Measurements from ENCODE around the gene RPP25.

The RPP25 gene, protein sequence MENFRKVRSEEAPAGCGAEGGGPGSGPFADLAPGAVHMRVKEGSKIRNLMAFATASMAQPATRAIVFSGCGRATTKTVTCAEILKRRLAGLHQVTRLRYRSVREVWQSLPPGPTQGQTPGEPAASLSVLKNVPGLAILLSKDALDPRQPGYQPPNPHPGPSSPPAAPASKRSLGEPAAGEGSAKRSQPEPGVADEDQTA

DNA sequence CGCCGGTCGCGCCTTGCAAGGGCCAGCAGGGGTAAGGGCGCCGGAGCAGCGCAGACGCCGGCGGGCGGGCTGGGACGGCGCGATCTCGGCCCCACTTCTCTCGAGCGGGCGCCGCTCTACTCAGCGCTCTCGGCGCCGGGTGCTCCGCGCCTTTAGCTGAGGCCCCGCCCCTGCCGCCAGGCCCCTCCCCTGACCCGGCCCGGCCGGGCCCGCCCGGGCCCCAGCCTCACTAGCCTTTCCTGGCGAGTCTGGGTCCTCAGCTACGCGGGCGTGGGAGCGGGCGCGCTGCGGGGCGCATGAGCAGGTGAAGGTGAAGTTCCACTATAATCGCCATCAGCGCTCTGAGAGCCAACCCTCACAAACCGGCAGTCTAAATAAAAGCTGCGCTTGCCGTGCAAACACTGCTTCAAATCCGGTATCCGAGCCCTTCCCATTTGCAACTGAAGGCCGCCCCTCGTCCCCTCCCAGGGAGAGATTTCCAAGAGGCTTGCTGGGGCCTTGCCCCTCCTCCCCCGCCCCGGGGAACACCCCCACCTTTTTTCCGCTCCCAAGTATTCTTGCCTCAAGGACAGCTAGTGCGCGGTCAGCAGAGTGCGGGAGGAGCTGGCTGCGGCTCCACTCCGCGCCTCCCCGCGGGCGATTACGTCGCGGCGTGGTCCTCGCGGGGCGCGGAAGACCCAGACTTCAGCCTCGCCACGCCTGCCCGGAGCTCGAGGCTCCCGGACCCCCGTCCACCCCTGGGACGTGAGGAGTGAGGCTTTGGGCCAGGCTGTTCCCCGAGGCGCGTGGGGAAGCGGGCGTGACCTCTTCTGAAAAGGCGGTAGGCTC is at the start of gene RPP25:
Gene RPP25 (minus strand): TSS at position 125 of the 828 bp plus-strand sequence. CDS start 189 bp downstream, outside the sequence.
- DNase-seq = peak; percentile 90

DNA sequence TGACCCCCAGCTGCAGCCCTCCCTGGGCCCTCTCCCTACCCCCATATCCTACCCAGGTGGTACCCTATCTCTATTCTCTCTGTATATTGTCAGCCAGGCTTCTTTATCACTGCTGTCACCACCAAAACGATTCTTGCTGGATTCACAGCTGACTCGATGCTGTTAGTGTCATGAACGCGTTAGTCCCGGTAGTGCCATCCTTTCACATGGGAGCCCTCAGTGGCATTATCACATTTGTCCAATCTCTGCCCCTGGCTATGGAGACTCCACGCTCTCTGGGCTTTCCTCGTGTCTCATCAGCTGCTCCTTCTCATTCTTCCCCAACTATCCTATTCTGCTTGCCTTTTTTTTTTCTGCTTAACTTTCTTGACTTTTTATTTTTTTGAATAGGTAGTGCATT is 45.8 kb upstream of the RPP25 start:
- no peak for DNase-seq

DNA sequence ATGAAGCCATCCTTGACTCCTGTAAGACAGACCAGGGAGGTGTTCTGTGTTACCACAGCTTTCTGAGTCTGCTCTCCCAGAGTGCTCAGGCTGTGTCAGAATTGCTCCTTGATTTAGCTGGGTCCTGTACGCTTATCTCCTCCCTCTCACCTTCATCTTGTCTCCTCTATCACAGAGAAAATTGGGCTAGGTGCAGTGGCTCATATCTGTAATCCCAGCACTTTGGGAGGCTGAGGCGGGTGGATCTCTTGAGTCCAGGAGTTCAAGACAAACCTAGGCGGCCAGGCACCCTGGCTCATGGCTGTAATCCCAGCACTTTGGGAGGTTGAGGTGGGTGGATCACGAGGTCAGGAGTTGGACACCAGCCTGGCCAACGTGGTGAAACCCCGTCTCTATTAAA is 44.7 kb upstream of the RPP25 start:
- DNase-seq = no peak

DNA sequence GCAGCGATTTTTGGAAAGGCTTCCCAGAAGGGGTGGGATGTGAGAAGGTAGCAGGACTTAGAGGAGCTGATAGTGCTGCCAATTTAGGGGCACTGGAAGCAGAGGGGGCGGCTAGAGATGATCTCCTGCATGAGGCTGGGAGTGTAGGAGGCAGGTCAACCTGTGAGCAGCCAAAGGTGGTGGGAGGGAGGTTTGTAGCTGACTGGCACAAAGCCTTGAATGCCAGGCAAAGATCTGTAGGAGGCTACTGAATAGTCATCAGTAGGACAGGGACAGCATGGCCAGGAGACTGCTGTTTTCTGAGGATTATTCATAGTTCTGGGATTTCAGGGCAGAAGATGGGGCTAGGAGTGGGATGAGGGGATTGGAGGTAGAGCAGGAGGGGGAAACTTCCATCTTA is 41.0 kb upstream of the RPP25 start:
- DNase-seq = no peak

DNA sequence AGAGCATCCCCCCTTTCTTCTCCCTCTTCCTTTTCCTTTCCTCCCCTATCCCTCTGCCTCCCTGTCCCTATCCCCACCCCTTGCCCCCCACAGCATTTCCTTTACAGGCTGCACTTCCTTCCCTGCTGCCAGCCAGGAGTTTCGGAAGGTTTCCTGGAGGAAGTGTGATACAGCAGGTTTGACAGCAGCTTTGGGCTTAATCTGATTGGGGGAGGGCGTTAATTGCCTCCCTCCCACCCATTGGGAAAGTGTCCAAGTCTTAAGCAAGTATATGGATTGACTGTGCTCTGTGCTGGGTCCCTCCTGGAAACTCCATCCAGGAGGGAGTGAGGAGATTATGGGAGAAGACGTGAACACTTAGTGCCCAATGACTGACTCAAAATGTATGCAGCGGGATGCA is 40.6 kb upstream of the RPP25 start:
- no peak for DNase-seq

DNA sequence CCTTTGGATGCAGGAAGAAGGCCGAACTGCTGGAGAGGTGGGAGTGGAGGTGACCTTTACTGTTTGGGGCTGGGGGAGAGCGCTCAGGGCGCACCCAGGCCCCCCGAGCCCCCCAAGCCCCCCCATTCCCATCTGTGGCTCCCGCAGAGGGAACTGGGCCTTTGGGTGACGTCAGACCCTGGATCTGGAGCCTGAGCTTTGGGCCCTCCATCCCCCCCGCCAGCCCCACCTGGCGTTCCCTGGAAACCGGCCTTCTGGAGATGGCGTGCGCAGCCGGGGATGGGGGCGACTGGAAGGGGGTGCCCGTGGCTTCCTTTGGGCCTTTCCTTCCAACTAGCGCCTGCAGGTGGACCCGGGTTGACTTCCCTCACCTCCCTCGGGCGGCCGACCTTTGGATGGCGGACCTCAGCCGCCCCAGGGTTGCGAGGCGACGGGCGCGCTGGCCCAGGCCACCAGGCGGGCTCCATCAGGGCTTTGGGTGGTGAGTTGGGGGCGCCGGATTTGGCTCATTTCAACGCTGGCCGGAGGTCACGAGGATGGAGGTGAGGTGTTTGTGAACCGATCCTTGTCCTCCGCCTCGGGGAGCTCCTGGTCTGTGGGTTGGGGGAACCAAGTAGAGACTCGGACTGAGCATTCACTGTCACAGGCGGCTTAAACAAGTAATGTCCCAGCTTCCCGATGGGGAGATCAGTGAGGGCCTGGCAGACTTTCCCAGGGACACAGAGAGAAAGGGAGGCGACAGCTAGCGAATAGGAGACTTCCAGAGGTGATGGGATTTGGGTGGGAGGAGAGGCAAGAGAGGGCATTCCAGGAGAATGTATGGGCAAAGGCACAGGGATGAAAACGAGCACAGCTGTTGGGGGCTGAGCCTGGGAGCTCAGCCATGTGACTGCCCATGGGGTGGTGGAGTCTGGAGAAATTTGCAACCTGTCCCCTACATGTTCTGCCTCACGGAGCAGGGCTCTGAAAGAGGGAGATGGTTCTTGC is 39.5 kb upstream of the RPP25 start:
- DNase-seq = no peak

DNA sequence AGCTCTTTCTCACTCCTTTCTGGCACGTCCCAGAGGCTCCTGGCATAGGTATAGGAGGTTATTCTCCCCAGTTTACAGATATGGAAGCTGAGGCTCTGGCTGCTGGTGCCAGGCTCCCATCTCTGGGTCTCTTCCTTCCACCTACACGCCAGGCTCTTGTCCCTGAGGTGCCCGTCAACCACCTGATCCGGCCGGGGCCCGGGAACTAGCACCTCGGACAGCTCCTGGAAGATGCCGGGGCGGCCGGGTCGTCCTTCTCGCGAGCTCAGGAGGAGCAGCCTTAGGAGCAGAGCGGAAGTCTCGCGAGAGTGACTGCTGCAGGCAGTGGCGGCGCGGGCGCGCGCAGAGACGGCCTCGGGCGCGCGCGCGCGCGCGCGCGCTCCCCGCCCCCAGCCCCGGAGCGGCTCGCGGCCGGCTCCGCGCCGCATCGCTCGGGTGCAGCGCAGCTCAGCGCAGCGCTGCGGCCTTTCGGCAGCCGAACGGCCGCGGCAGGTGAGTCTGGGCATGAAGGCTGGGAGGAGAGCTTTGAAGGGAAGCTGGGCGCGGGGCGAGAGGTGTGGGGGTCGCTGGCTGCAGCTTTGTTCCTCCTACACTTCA is 38.7 kb upstream of the RPP25 start, which contains the start of gene SCAMP5:
Gene SCAMP5 (plus strand): TSS at position 382 of the 597 bp plus-strand sequence. CDS start 16,277 bp downstream, outside the sequence.
- DNase-seq = peak; percentile 95

DNA sequence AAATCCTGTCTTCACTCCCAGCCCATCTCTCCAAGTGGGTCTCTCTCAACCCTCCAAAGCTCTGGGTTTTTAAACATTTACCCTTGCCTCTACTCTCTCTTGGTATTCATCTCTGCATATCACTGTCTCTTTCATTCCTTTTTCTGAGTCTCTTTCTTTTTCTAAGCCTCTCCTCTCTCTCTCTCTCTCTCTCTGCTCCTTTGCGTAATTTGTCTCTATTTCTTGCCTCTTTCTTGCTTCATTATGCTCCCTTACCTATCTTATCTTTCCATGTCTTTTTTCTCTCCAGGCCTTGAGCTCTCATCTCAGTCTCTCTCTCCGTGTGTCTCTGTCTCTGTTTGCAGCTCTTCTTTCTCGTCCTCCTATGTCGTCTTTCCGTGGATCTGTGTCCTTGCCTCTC is 38.1 kb upstream of the RPP25 start:
- DNase-seq = no peak

DNA sequence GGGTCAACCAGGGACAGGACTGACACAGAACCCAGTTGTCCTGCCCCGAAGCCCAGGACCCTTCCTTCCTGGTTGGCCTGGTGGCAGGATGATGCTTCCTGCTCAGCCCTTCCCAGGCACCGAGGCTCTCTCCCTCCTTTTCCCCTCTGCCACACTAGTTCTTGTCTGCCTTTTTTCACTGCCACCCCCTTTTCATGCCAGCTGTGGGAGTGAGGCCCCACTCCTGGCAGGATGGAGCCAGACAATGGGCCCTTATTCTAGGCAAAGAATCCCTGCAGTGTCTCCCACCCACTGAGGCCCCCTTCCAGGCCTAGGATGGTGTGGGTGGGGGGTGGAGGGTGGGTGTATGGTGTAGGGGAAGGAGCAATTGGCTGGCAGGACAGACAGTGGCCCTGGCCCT is 37.7 kb upstream of the RPP25 start:
- DNase-seq = no peak

DNA sequence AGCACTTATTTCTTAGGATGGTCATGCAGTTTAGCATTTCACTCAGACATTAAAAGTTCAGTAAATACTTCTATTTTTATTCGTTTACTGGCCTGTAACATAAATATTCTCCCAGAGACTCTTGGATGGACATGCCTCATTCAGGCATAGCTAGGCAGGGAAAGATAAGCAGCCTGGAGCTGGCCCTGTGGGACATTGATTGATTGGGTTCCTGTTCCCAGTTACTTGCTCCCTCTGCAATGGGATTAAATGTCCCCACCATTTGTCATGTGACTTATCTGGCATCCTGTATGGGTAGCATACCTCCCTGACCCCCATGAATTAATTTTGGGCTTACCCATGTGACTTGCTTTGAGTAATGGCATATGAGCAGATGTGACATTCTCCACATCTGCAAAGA is 36.0 kb upstream of the RPP25 start:
- no peak for DNase-seq

DNA sequence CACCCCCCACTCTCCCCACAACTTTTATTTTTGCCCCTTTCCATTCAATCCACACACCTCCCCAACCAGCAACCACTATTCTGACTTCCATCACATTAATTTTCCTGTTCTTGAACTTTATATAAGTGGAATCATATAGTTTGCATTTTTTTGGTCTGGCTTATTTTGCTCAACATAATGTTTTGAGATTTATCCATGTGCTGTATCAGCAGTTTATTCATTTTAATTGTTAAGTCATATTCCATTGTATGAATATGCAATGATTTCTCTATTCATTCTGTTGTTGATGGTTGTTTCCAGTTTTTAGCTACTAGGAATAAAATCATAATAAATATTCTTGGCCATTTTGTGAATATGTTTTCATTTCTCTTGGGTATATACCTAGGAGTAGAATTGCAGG is 33.0 kb upstream of the RPP25 start:
- no peak for DNase-seq

DNA sequence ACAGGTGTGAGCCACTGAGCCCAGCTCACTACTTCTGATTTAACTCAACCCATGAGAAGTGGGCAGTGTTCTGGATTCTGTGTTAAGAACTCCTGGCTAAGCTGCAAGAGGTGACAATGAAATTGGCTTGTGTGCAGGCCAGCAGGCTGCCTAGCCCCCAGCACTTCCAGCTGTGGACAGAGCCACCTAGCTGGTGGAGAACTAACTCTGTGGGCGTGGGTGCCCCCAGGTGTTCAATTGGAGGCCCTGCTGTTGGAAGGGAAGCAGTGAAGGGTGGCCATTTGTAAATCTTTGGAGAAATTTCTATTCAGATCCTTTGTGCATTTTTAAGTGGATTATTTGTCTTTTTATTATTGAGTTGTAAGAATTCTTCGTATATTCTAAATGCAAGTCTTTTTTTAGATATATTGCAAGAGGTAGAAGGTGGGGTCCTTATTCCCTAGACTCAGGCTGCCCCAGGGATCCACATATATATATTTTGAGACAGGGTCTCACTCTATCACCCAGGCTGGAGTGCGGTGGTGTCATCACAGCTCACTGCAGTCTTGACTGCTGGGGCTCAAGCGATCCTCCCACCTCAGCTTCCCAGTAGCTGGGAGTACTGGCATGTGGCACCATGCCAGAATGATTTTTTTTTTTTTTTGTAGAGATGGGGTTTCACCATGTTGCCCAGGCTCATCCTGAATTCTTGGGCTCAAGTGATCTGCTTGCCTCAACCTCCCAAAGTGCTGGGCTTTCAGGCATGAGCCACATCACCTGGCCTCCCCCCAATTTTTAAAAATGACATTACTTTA is 31.6 kb upstream of the RPP25 start:
- DNase-seq = peak; percentile 65

DNA sequence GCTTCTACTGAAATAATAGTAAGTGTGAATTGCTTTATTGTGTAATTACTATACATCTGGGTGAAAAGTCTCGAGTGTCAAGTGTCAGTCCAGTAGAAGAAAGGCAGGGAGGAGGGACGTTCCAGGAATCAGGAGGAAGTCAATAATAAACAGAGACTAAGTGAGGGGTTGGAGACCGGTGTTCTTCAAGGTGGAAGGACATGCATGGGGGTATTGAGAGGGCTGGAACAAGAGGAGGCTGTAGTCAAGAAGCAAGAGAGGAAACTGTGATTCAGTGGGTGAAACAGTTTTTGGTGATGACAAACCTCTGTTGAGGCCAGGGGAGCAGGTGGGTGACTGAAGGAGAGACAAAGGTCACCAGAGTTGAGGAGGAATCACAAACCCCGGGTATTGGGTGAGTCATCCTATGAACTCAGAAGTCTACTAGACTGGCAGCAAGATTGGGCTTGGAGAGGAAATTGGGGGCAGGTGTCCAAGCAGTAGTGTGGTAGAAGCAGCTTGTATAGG is 27.2 kb upstream of the RPP25 start:
- DNase-seq = no peak

DNA sequence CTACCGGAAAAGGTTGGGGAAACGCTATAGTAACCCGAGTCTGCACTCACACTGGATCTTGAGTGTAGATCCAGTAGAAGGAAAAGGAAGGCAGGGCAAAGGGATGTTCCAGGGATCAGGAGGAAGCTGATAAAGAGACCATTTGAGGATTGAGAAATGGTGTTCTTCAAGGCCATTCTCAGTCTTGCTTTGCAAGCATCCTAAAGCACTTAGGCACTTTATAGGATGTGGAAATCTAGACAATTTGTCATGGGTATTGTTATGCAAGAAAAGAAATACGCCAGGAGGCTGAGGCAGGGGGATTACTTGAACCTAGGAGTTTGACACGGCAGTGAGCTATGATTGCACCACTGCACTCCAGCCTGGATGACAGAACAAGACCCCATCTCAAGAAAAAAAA is 25.6 kb upstream of the RPP25 start:
- DNase-seq = no peak

DNA sequence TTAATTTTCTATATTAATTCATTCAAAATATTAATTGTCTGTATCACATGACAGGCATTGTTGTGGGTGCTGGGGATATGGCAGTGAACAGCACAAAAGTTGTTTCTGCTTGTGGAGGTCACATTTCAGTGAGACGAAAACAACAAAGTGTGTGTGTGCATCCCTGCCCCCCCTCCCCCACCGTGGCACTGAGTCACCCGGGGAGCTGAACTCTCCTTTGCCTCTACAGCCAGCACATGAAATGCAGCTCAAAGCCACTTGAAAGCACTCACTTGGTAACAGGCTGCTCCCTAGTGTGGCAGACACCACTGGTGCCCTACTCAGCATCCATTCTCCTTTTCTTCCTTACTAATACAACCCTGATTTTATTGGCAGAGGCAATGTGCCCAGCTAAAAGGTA is 21.9 kb upstream of the RPP25 start:
- DNase-seq = peak; percentile 71

DNA sequence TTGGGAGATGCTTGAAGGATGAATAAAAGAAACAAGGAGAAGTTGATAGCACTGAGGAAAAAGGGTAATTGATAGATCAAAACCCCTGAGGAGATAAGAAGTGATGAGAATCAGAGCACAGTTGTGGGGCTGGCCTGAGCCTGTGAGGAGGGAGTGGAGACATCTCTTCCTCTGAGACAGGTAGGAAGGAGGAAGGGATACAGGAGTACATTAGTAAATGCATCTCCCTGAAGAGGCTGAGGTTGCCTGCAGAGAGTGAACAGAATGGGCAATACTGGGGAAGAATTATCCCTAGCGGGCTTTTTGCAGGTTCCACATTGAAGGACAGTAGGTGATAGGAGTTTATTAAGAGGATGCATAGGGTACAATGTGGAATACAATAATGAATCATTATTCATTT is 21.5 kb upstream of the RPP25 start:
- DNase-seq = no peak

DNA sequence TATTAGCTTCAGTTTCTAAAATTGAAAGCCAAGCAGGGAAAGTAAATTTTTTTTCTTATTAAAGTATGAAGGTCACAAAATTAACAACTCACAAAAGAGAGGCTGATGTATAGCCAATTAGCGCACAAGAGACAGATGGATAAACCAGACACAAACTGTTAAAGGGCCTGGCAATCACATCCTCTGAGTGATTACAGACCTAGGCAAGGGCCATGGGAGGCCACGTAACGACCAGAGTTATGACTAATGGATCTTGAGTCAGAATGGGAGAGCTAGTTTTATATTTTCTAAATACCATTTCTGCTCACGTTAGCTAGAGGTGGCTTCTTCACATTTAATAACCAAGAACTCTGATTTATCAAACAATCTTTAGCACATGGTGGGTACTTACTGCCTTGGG is 21.0 kb upstream of the RPP25 start:
- no peak for DNase-seq

DNA sequence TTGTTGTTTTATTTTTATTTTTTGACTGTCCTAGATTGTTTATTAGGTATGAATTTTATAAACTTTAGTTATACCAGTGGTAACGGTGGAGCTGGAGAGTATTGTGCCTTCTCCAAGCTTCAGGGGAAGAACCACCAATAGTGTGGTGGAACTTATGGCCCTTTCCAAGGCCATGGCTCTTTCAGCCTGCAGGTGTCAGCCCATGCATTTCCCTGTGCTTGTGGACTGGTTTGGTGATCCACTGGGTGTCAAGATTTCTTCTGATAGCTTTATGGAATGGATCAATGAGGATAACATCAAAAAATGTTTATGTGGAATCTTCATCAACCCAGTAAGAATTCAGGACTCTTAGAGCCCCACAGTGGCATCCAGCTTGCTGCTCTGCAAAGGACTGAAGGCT is 19.6 kb upstream of the RPP25 start:
- no peak for DNase-seq

DNA sequence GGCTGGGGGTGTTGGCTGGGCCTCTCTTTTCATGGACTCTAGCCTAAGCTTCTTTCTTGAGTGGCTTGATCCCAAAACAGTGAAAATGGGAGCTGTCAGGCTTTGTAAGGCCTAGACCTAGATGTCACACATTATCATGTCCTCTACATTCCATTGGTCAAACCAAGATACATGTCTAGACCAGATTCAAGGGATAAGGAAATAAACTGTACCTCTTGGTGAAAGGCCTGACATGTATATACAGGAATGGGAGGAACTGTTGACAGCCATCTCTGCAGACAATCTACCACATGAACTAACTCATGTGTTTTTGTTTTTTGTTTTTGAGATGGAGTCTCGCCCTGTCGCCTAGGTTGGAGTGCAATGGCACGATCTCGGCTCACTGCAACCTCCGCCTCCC is 11.1 kb upstream of the RPP25 start:
- DNase-seq = no peak

DNA sequence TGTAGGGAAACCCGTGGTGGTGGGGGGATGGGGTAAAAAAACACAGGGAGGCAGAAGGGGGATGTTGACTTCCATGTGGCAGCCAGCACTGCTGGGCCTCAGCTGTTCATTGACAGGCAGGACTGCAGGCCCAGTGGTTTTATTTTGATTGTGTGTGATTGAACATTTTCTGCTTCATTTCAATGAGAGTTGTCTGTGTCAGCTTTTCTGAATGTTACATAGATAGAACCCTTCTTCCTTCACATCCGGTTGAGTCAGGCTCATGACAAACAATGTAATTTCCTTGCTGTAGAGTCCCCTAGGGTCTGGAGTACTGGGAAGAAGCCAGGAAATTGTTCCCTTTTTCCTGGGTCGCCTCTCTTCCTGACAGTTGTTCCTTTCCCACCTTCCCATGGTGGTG is 8.2 kb upstream of the RPP25 start:
- DNase-seq = no peak

DNA sequence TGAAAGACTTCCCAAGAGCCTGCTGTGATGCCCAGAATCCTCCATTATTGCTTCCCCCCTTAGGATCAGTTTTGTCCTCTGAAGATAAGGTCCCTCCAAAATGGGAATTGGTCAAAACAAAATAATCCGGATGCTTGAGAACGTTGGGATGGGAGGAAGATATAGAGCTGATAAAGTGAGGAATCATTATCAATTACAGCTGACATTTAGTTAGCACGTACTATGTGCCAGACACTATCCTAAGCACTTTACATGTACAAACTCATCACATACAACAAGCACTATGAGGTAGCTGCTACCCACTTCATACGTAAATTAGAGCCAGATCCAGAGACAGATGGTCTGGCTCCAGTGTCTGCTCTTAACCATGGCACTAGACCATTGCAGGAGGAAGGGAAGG is 6.6 kb upstream of the RPP25 start:
- no peak for DNase-seq

DNA sequence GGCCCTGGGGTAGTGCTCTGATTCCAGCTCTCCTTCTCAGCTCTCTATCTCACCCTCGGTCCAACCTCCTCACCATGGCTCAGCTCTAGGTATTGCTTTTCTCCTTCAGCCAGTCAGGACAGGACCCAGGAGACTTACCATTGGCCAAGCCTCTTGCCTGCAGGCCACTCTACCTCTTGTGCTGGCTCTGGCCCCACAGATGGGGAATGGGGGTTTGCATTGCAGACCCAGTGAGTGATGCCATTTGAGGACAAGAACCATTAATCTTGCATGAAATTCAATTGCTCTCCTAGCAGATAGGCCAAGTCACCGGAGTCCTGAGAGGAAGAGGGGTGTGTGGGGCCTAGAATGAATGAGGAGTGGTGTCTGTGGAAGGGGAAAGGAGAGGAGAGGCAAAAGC is 6.1 kb upstream of the RPP25 start:
- DNase-seq = no peak
